Neural progenitor cell (in vitro differentiated cells): ENCODE measurements around the gene PLEKHA7.

Experiments
- CTCF ChIP-seq: fragments of 200-600 bp; sonication (generic); IDR thresholded peaks from 2 replicates; pipeline ENCODE4 v1.5.1; 2017; ENCODE audit warnings: antibody characterized with exemption, mild to moderate bottlenecking
- EZH2 ChIP-seq: fragments of 200-600 bp; sonication (generic); IDR thresholded peaks from 2 replicates; pipeline ENCODE4 v1.6.1; 2017; ENCODE audit warnings: antibody characterized with exemption, mild to moderate bottlenecking, moderate library complexity

- no peak for TF ChIP-seq CTCF
- no peak for TF ChIP-seq EZH2
These were observed 12.4 kb downstream of the PLEKHA7 start for GRCh38 chr11:17001806-17002205.
